ENCODE measurements around the gene NPAS3.

DNA sequence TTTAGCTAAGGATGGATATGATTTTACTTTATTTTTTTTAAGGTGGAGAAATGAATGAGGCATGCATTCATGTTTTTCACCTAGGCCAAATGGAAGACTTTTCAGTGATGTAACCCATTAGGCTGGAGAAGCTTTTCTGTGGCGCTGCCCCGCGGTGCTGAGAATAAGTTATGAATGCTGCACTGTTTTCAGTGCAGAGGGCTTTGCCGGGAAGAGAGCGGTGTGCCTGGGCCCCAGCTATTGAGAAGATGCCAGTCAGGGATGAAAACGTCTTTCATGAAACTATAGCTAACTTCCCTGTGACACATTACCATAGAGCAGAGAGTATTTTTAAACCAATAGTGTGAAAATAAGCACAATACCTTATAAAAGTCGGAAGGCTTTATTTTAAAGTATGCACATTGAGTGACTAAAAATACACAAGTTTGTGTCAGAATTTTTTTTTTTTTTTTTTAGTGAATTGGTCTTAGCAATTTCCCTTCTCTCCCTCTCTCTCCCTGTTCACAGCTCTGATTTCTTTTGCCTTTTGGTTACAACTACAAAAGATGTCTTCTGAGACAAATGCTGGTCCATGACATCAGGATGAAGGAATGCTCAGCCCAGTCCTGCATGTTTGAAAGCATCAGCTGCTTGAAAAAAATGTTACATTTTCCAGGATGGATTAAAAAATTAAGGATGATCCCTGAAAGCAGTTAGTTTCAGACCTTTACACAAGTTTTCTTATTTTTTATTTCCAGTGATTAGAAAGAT lies 48.3 kb downstream of the NPAS3 start:
- TF ChIP-seq, protein P1, sequence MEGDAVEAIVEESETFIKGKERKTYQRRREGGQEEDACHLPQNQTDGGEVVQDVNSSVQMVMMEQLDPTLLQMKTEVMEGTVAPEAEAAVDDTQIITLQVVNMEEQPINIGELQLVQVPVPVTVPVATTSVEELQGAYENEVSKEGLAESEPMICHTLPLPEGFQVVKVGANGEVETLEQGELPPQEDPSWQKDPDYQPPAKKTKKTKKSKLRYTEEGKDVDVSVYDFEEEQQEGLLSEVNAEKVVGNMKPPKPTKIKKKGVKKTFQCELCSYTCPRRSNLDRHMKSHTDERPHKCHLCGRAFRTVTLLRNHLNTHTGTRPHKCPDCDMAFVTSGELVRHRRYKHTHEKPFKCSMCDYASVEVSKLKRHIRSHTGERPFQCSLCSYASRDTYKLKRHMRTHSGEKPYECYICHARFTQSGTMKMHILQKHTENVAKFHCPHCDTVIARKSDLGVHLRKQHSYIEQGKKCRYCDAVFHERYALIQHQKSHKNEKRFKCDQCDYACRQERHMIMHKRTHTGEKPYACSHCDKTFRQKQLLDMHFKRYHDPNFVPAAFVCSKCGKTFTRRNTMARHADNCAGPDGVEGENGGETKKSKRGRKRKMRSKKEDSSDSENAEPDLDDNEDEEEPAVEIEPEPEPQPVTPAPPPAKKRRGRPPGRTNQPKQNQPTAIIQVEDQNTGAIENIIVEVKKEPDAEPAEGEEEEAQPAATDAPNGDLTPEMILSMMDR (IDR thresholded peaks at IDR 0.05; ENCODE audit: low read depth, low read length, missing input control): no peak
- TF ChIP-seq, protein P2, sequence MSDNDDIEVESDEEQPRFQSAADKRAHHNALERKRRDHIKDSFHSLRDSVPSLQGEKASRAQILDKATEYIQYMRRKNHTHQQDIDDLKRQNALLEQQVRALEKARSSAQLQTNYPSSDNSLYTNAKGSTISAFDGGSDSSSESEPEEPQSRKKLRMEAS (IDR thresholded peaks at IDR 0.05): no peak
- TF ChIP-seq YY1 (IDR thresholded peaks at IDR 0.05): no peak
- TF ChIP-seq, protein P3, sequence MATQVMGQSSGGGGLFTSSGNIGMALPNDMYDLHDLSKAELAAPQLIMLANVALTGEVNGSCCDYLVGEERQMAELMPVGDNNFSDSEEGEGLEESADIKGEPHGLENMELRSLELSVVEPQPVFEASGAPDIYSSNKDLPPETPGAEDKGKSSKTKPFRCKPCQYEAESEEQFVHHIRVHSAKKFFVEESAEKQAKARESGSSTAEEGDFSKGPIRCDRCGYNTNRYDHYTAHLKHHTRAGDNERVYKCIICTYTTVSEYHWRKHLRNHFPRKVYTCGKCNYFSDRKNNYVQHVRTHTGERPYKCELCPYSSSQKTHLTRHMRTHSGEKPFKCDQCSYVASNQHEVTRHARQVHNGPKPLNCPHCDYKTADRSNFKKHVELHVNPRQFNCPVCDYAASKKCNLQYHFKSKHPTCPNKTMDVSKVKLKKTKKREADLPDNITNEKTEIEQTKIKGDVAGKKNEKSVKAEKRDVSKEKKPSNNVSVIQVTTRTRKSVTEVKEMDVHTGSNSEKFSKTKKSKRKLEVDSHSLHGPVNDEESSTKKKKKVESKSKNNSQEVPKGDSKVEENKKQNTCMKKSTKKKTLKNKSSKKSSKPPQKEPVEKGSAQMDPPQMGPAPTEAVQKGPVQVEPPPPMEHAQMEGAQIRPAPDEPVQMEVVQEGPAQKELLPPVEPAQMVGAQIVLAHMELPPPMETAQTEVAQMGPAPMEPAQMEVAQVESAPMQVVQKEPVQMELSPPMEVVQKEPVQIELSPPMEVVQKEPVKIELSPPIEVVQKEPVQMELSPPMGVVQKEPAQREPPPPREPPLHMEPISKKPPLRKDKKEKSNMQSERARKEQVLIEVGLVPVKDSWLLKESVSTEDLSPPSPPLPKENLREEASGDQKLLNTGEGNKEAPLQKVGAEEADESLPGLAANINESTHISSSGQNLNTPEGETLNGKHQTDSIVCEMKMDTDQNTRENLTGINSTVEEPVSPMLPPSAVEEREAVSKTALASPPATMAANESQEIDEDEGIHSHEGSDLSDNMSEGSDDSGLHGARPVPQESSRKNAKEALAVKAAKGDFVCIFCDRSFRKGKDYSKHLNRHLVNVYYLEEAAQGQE (IDR thresholded peaks at IDR 0.05): no peak
- no peak for TF ChIP-seq TAF1 (conservative IDR thresholded peaks at IDR 0.05)
- no peak for TF ChIP-seq FOXA1 (IDR thresholded peaks at IDR 0.05)
- TF ChIP-seq, protein P4, sequence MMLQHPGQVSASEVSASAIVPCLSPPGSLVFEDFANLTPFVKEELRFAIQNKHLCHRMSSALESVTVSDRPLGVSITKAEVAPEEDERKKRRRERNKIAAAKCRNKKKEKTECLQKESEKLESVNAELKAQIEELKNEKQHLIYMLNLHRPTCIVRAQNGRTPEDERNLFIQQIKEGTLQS (IDR thresholded peaks at IDR 0.05): no peak
- TF ChIP-seq SP1 (IDR thresholded peaks at IDR 0.05): no peak
- TF ChIP-seq, protein P5, sequence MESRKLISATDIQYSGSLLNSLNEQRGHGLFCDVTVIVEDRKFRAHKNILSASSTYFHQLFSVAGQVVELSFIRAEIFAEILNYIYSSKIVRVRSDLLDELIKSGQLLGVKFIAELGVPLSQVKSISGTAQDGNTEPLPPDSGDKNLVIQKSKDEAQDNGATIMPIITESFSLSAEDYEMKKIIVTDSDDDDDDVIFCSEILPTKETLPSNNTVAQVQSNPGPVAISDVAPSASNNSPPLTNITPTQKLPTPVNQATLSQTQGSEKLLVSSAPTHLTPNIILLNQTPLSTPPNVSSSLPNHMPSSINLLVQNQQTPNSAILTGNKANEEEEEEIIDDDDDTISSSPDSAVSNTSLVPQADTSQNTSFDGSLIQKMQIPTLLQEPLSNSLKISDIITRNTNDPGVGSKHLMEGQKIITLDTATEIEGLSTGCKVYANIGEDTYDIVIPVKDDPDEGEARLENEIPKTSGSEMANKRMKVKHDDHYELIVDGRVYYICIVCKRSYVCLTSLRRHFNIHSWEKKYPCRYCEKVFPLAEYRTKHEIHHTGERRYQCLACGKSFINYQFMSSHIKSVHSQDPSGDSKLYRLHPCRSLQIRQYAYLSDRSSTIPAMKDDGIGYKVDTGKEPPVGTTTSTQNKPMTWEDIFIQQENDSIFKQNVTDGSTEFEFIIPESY (IDR thresholded peaks at IDR 0.05): no peak
- TF ChIP-seq FOXA2 (IDR thresholded peaks at IDR 0.05): no peak

All from liver (tissue), 3 donors.